GM19240 (cell line): ENCODE results near the gene PHF2.

ENCODE experiments used
- DNase-seq: peaks from one replicate; pipeline ENCODE4 v3.0.0; 2011; ENCODE audit warnings: low spot score; ENCODE audit not compliant: insufficient read length

PHF2 gene

DNA sequence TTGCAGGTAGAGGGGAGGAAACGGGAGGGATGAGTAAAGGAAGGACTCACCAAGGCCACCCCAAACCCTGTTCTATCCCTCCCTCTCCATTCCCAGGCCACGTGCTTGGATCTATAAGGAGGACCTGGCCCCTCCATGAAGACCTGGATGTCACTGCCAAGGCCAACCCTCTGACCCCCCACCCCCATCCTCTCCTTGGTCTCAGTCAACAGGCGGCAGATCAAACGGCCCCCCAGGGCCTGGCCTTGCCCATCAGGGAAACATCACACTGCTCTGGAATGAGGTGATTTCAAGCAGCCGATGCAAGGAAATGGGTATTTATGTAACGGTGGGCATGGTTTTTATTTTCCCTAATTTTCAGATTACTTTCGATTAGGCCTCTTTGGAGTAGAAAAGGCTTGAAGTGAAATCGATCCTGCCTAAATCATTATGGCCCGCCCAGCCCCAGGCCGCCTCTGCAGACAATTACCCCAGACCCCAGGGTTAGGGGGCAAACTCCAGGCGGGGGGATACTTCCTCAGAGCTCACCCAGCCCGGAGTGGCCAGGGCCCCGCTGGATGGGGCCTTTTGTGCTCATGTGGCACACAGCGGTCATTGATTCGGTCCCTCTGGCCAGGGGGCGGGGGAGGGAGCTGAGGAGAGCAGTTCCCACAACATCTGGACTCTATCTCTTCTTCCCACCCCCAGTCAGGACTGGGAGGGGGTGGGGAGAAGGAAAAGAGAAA lies 125.3 kb downstream of the PHF2 start:
- no peak for DNase-seq

DNA sequence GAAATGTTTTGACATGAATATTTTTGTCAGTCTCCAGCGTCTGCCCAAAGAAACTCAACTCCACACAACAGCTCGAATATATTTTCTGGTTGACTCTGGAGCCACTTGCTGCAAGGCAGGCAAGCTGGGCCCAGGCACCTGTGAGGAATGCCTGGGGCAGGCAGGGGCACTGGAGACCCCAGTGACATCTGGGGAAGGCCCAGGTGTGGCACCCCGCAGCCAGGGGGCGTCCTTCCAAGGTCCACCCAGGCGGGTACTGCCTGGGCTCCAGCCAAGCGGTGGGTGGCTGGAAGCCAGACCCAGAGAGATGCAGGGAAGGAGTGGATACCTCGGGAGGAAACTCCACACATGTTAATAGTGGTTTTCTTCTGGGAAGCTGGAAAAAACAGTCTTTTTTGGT lies 125.9 kb downstream of the PHF2 start:
- no peak for DNase-seq

DNA sequence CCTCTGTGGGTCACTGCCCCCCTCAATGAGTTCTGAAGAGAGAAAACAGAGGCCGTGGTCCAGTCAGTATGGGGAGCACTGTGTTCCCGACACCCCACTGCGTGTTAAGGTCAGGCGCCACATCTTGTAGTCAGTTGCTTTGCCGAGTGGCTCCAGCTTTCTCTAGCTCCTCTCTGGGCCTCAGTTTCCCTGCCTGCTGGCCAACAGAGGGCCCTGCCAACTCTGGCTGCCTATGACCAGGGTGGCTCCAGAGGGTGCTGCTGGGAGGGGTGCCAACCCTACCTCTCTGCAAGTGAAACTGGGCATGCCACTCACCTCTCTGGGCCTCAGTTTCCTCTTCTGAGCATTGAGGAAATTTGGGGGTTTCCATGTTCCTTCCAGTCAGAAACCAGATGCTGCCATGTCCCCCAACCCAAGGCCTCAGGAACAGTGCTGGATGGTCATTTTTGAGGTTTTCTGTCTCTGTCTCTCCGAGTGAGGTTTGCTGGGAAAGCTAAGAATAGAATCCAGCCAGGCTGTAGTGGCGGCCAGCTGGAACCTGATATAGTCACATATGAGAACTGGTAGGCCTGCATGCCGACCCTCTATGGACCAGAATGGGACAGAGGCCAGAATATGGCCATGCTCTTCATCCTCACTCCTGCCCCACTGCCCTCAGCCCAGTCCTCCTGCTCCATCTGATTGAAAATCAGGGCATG lies 132.1 kb downstream of the PHF2 start:
- no peak for DNase-seq

DNA sequence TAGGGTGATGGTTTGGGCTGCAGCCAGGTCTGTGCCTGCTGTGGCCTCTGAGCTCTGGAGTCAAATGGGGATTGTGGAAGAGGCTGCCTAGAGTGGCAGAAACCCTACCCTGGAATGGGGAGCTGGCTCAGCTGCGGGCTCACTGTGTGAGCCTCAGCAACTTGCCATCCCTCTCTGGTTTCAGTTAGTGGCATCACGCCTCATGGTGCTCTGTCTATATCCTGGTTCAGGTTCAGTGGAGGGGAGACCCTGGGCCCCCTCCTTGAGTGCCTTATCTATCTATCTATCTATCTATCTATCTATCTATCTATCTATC lies 132.6 kb downstream of the PHF2 start:
- DNase-seq: no peak

DNA sequence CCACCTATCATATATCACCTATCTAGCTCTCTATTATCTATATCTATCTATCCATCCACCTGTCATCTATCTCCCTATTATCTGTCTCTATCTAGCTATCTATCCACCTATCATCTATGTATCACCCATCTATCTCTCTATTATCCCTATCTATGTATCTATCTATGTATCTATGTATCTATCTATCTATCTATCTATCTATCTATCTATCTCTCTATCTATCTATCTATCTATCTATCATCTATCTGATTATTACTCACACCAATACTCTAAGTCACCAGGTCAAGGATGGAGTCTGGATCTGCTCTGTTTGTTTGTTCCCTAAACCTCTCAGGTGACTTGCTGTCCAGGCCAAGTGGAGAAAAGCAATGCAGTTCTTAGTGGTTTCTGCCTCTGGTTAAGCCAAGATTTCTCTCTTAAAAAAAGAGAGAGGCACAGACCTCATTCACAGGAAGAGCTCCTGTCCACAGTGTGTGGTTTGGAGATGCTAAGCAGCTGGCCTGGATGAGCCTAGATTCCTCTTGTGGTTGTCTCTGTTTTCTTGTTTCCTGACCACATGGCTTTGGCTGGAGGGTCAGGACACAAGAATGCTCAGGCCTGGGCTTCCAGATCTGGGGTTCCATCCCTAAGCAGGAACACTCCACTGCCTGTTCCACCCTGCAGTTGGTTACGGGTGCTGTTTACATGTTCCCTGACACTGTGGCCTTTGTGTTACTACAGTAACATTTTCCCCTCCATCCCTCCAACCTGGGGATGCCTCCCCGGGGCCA lies 133.4 kb downstream of the PHF2 start:
- DNase-seq: no peak

DNA sequence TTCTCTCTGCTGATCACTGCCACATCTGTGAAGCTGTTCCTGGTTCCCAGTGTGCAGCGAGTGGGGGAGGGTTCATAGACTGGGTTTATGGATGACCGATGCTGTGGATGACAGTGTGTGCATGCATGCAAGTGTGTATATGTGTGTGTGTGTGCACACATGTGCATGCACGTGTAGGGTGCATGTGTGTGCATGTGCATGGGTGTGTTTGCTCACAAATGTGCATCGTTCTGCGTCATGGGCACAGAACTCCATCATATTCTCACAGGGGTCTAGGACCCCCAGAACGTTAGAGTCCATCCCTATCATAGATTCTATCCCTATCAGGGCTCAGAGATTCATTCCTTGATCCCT lies 134.0 kb downstream of the PHF2 start:
- no peak for DNase-seq

DNA sequence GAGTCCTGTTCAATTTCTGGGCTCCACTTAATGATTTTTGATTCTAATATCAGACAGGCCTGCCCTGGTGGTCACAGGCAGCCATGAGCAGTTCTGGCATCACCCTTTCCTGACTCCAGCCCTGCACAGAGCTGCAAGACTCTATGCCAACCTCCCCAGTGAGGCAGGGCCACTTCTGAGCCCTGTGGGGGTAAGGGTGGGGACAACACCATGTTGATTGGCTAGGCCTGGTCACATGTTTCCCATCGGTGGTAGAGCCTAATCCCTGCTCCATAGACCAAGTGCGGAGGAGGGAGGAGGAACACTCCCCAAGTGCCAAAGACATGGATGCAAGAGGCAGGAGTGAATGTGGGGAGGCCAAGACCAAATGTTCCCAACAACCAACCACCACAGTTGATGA lies 134.6 kb downstream of the PHF2 start:
- DNase-seq: no peak

DNA sequence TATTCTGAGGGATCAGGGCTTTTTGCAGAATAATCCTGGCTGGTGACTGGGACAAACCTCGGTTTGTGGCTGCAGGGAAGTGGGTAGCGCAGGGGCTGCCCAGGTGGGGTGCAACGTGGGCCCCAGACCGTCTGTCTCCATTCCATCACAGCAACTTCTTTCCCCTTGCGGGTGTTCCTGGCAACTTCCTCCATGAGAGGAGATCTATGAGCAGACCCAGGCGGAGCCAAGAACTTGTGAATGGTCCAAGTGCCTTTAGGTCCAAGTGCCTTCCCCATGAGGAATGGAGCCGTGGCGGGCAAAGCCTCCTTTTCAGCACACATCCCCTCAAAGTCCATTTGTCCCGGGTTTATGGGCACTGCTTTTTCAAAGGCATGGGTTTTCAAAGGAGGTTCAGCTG lies 136.5 kb downstream of the PHF2 start:
- no peak for DNase-seq

DNA sequence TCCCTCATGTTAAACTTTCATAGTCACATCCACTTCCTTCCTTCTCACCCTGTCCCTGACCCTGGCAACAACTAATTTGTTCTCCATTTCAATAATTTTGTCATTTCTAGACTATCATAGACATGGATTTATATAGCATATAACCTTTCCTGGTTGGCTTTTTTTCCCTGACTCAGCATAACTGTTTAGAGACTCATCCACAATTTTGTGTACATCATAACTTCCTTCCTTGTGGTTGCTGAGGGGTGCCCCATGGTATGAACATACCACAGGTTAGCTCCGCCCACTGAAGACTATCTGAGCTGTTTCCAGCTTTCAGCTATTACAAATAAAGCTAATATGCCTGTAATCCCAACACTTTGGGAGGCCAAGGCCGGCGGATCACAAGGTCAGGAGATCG lies 137.3 kb downstream of the PHF2 start:
- DNase-seq: no peak

DNA sequence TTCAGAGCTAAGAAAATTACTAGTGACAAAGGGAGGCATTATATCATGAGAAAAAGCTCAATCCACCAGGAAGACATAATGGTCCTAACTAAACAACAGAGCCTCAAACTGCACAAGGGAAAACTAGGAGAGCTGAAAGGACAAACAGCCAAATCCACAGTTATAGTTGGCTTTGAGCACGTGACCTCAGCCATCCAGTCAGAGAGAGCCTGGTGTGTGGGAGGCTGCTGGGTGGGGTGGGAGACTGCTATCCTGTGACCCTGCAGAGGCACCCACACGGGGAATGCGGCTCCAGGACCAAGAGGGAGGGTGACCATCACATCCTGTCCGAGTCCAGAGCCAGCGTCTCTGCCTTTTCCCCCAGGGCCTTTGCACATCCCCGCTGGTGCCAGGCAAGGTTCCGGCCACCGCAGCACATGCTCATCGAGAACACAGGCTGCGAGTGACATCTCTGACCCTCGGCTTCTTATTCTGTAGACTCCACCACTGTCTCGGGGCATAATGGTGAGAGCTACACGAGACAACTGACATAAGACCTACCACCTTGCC lies 145.1 kb downstream of the PHF2 start:
- DNase-seq: no peak

DNA sequence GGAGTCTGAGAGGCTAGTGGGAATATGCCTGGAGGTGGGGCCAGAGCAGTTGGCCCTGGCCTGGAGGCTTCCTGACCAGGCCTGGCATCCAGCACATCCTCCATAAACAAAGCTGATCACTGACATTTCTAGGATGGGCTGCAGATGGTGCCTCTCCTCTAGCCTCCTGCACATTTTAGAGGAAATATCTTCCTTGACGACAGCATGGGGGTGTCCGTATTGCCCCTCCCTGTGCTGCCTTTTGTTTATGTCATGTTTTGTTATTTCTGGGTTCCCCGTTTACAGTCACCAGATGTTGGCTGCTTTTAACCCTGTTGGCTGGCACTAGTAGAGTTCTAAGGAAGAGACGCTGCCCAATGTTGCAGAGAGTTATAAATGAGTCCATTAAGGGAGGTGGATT lies 148.5 kb downstream of the PHF2 start:
- no peak for DNase-seq

DNA sequence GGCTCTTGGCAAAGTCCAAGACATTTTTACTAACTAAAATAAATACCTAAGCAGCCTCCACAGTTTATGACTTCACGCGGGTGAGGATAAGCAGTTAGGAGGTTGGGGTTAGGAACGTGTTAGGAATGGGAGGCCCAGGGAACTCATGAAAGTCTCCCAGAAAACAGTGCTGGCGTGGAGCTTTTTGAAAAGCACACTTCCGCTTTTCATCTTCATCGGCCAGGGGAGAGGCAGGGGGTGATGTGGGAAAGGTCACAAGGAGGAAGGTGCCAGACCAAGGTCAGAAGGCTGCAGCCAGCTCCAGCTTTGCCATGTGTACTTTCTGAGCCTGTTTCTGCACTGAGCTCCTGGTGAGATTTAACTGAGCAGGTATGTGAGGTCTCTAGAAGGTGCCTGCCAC lies 149.0 kb downstream of the PHF2 start:
- no peak for DNase-seq

DNA sequence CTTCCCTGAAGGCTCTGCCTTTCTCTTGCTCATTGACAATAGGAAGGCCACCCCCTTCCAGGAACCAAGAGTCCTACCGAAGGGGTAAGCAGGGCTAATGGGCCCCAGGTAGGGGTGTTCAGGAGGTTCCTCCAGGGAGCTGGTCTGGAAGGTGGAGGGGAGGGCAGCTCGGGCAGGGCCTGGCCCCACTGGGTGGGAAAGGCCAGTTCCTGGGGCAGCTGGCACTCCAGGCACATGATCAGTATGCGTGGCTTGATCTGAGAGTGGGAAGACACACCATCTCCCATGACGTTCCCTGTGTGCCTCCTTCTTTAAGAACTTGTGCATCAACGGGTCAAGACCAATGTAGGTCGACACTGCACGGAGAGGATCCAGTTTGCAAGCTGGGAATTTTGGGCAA lies 149.8 kb downstream of the PHF2 start:
- DNase-seq: no peak
